Mammary microvascular endothelial cell (primary cell): Measurements from ENCODE around the gene JAGN1. TPM values are rescaled to one million over a fixed set of nuclear protein-coding genes. Genes with fewer than 3 reads are reported as not detected.

ENCODE experiments used
- total RNA-seq: library from RNA; depleted of rRNA; stranded (reverse); fragments of >200 nt; gene quantifications from 2 replicates; pipeline ENCODE4 v1.2.3, GENCODE V29; 2015

JAGN1 gene
- 46.4 and 59.2 TPM in 2 replicates for total RNA-seq

DNA sequence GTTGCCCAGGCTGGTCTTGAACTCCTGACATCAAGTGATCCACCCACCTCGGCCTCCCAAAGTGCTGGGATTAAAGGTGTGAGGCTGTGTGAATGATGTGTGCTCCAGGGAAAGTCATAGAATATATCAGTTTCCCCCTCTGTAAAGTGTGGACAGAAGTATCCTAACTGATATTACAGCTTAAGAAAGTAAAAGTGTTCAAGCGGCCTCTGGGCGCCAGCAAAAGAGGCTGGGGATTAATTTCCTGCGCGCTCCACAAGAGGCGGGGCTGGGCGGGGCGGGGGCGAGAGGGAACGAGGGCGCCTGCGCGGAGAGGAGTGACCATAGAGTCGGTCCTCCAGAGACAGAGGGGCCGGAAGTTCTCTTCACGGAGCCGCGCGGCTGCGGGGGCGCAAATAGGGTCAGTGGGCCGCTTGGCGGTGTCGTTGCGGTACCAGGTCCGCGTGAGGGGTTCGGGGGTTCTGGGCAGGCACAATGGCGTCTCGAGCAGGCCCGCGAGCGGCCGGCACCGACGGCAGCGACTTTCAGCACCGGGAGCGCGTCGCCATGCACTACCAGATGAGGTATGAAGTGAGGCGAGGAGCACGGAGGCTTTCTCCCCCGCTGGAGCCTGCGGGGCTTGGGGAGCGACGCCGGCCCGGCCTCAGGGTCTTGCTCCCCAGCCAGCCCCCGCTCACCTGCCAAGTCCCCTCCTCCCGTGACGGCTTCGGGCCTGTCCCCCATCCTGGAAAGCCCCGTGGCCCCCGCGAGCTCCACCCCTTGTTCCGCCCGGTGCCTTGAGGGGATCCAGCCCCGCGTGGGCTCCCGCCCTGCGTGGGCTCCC lies at the start of gene JAGN1:
JAGN1 (plus strand) TSS at position 362 of the 823 bp plus-strand sequence; CDS start at position 475, 113 bp downstream.

DNA sequence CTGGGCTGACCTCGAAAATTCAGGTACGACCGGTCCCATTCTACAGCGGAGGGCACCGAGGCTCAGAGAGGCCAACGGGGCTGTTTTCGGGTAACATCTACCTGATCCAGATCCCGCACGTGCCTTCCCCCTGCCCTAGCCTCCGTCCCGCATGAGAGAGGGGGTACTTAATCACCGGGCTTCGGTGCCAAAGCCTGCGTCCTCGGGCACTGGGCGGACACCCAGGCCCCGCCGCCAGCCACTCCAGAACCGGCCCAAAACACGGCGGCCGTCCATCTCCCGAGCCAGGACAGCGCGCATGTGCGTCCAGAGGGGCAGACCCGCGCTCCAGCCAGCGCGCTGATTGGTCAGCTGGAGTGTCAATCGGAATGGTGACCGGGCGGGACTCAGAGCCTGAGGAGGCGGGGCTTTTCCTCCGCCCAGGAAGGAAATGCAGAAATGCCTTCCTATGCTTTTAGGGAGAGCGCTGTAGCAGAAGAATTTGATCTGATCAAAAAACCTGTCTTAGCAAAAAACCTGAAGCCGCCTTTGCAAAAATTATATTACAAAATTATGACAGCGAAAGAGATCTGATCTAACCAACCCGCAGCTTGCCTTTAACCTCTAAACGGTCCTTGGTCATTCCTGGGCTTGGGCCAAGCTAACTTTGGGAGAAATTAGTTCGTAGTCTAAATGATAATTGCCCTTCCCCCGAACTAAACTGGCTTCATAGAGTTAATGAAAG lies 46.5 kb upstream of the JAGN1 start, which contains the start of gene RPUSD3:
RPUSD3 (minus strand) TSS at position 294 of the 724 bp plus-strand sequence; CDS start at position 276, 18 bp downstream.

DNA sequence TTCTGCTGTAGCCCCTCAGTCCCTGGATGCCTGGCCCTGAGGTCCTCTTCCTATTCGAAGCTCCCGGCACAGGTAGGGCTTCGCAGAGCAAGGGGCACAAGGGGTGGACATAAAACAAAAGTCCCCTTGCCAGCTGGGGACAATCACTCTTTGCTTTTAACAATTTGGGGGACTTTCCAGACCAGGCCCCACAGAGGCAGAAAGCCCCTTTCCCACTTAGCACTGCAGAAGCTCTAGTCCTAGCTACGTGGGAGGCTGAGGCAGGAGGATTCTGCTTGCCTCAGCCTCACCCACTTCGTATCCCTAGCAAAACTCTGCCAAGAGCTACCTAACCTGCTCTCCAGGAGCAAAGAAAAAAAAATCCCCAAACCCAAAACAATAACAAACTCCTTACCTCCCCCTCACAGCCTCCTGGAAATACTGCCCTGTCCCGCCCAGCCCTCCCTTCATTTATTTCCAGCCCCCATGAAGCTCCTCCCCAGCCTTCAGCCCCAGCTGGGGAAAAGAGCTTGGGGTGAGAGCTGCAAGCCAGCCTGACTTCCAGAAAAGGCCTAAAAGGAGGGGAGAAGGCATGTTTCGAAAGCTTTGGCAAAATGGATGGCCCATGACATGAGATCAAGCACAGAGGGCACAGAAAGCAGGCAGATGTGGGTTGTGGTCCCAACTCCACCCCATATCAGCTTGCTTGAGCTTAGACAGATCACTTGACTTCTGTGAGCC lies 10.4 kb upstream of the JAGN1 start, which contains the start of gene CIDEC:
CIDEC (minus strand) TSS at position 424 of the 720 bp plus-strand sequence. CDS start 1,767 bp downstream, outside the sequence.

DNA sequence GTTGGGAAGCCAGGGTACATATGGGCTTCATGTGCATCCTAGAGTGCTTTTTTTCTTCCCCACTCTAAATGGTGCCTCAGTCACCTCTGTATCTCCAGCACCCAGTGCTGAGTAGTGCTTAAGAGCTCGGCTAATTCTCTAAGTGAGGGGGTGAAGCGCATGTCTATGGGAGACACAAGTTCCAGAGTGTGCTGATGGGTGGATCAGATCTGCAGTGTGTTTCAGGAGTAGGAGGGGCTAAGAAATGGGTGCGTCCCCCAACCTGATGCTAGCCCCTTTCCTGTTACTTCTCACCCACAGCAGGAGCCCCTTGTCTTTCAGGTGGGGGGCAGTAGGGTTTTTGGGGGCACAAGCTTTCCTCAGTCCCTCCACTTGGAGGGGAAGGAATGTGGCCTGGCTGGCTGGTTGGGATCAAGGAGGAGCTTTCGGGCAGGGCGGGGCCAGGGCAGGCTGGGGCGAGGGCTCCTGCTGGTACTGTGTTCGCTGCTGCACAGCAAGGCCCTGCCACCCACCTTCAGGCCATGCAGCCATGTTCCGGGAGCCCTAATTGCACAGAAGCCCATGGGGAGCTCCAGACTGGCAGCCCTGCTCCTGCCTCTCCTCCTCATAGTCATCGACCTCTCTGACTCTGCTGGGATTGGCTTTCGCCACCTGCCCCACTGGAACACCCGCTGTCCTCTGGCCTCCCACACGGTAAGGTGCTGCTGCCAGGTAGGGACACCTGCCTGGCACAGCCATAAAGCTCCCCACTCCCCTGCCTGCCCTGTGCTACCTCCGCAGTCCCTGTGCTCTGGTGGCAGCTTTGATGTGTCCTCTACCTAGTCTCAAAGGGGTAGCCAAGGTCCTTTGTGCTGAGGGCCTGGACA lies 12.2 kb downstream of the JAGN1 start, which contains the start of gene IL17RE:
IL17RE (plus strand) TSS at position 477 of the 866 bp plus-strand sequence; CDS start at position 562, 85 bp downstream.

DNA sequence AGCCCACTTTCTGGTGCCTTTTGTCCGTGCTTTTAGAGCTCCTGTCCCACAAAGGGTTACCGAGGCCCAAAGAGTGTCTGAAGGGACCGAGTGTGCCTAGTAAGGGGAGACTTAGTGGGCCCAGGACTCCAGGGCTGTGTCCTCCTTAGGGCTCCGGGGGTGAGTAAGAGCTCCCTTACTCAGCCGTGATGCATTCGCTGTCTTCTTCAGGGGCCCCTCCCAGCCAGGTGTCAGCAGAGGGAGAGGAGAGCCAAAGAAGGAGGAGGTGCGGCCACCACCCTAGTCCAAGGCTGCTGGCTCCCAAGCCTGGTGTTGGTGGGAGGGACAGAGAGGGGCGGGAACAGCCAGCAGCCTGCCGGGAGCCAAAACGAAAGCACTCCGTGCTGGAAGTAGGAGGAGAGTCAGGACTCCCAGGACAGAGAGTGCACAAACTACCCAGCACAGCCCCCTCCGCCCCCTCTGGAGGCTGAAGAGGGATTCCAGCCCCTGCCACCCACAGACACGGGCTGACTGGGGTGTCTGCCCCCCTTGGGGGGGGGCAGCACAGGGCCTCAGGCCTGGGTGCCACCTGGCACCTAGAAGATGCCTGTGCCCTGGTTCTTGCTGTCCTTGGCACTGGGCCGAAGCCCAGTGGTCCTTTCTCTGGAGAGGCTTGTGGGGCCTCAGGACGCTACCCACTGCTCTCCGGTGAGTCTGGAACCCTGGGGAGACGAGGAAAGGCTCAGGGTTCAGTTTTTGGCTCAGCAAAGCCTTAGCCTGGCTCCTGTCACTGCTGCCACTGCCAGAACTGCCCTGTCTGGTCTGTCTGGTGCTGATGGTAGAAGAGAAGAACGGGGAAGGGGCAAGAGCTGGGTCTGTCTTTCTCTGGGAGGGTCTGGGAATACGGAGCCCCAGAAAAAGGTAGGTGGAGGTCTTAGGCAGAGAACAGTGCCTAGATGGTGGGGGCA lies 26.6 kb downstream of the JAGN1 start, which contains the start of gene IL17RC:
IL17RC (plus strand) TSS at position 365 of the 947 bp plus-strand sequence; CDS start at position 583, 218 bp downstream.

DNA sequence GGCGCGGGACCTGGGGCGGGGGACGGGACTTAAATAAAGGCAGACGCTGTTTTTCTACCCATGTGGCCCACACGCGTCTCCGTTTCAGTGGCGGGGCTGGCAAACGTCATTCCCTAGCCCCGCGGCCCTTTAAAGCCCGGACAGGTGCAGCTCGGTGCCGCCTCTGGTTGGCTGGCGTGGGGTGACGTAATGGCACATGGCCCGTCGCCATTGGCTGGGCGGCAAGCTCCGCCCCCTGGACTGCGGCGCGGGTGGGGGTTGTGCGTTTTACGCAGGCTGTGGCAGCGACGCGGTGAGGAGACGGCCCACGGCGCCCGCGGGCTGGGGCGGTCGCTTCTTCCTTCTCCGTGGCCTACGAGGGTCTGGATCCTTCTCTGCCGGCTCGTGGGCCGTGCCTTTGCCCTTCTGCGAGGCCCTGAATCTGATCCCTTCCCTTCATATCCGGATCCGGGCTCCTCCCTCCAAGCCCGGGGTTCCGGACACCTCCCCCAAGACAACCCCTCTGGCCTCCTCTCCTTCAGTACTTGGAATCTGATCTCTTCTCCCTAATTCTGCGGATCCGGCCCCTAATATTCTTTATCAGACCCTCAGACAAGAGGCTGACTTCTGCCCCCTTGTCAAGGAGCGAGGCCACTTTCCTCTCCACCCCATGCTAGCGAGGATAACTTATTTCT lies 43.3 kb downstream of the JAGN1 start, which contains the start of gene CRELD1:
CRELD1 (plus strand) TSS at position 274 of the 674 bp plus-strand sequence. CDS start 605 bp downstream, outside the sequence.

Other genes with a start within 250 kb of the JAGN1 start
- gene MTMR14, start 241.1 kb upstream of the JAGN1 start, total RNA-seq, result 43.0 and 43.1 TPM in 2 replicates
- gene CPNE9, start 186.8 kb upstream of the JAGN1 start, total RNA-seq, result 0.30 TPM in 1 of 2 replicates, not detected in the other
- 14.9 and 19.8 TPM in 2 replicates for gene BRPF1, start 158.9 kb upstream of the JAGN1 start, total RNA-seq
- 23.5 and 24.0 TPM in 2 replicates for gene OGG1, start 140.7 kb upstream of the JAGN1 start, total RNA-seq
- 51.8 and 52.6 TPM in 2 replicates for gene CAMK1, start 120.7 kb upstream of the JAGN1 start, total RNA-seq
- 63.8 and 65.6 TPM in 2 replicates for gene TADA3, start 98.1 kb upstream of the JAGN1 start, total RNA-seq
- gene ARPC4, start 97.5 kb upstream of the JAGN1 start, total RNA-seq, result 295 and 301 TPM in 2 replicates
- gene TTLL3, start 80.3 kb upstream of the JAGN1 start, total RNA-seq, result 6.1 and 15.0 TPM in 2 replicates
- 53.0 and 56.1 TPM in 2 replicates for gene RPUSD3, start 46.6 kb upstream of the JAGN1 start, total RNA-seq
- gene CIDEC, start 10.4 kb upstream of the JAGN1 start, total RNA-seq, result not detected in 2 replicates
- gene IL17RE, start 12.2 kb downstream of the JAGN1 start, total RNA-seq, result 0.07 and 0.34 TPM in 2 replicates
- 24.9 and 28.7 TPM in 2 replicates for gene IL17RC, start 26.5 kb downstream of the JAGN1 start, total RNA-seq
- gene CRELD1, start 43.2 kb downstream of the JAGN1 start, total RNA-seq, result 25.1 and 29.6 TPM in 2 replicates
- gene PRRT3, start 61.8 kb downstream of the JAGN1 start, total RNA-seq, result 1.5 and 1.6 TPM in 2 replicates
- 69.6 and 94.3 TPM in 2 replicates for gene EMC3, start 96.2 kb downstream of the JAGN1 start, total RNA-seq
- gene FANCD2, start 135.8 kb downstream of the JAGN1 start, total RNA-seq, result 20.6 and 34.6 TPM in 2 replicates
- not detected in 2 replicates for gene FANCD2OS, start 217.6 kb downstream of the JAGN1 start, total RNA-seq
- 134 and 144 TPM in 2 replicates for gene BRK1, start 225.1 kb downstream of the JAGN1 start, total RNA-seq